Left ventricle myocardium inferior (tissue), 1 donor: ENCODE results near the gene IRX2. TPM values are rescaled to one million over a fixed set of nuclear protein-coding genes. Genes with fewer than 3 reads are reported as not detected.

Experiments
- DNase-seq: peaks from one replicate; pipeline ENCODE4 v3.0.0-alpha.2; 2020
- H3K27ac ChIP-seq: fragments of 200-600 bp; replicated peaks from 2 replicates; pipeline ENCODE4 v1.8.0; 2021
- H3K27me3 ChIP-seq: fragments of 200-600 bp; 2 replicates; pipeline ENCODE4 v1.8.0; 2021; ENCODE audit warnings: low read depth
- H3K36me3 ChIP-seq: fragments of 200-600 bp; 2 replicates; pipeline ENCODE4 v1.8.0; 2021
- H3K4me1 ChIP-seq: fragments of 200-600 bp; 2 replicates; pipeline ENCODE4 v1.8.0; 2021
- H3K4me3 ChIP-seq: fragments of 200-600 bp; 2 replicates; pipeline ENCODE4 v1.8.0; 2021; ENCODE audit warnings: mild to moderate bottlenecking, moderate library complexity
- H3K9me3 ChIP-seq: fragments of 200-600 bp; replicated peaks from 2 replicates; pipeline ENCODE4 v1.8.0; 2021
- CTCF ChIP-seq: fragments of 200-600 bp; IDR thresholded peaks from 2 replicates; pipeline ENCODE4 v1.8.0; 2021; ENCODE audit warnings: antibody characterized with exemption, mild to moderate bottlenecking, borderline replicate concordance
- intact Hi-C: fragments of 100-400 bp; cut with micrococcal nuclease; formaldehyde crosslinking; loops from one replicate; pipeline ENCODE4 v1.11.0; 2022
- total RNA-seq: library from RNA; stranded (reverse); fragmentation: NEBNext Ultra II Directional; extraction: Animal tissue kit (Norgen Biotek cat#: 25700); gene quantifications from one replicate; pipeline ENCODE4 v1.2.1, GENCODE V29; 2021
- donor health status: DM: no; HTN: yes; CAD: no; lungs with severe emphysema.

IRX2 gene
- total RNA-seq, 1 donor from 2014 or later: 6.2 TPM

- intact Hi-C loops: no loop called here
- Histone ChIP-seq H3K36me3 (no peaks in the 10 kb centered on the region), H3K4me3 (no peak overlapping the region), H3K9me3 (no peaks in the 10 kb centered on the region), H3K4me1 (no peaks in the 10 kb centered on the region), H3K27me3 (peaks cover 93% of the 10 kb centered on the region), H3K27ac (no peak overlapping the region)
- DNase-seq: no peak
- no peak for TF ChIP-seq CTCF
Observed at GRCh38 chr5:2764581-2764980, 13.1 kb upstream of the IRX2 start.

- intact Hi-C loops: no loop called here
- no peaks in the 10 kb centered on the region for H3K36me3 ChIP-seq
- DNase-seq: no peak
- H3K4me1 ChIP-seq: no peaks in the 10 kb centered on the region
- no peak overlapping the region for H3K4me3 ChIP-seq
- TF ChIP-seq CTCF: no peak
- H3K9me3 ChIP-seq: no peaks in the 10 kb centered on the region
- H3K27me3 ChIP-seq: peaks cover 98% of the 10 kb centered on the region
- H3K27ac ChIP-seq: no peak overlapping the region
Observed at GRCh38 chr5:2763533-2763794, 12.0 kb upstream of the IRX2 start.

GRCh38 chr5:2762744-2763532, 11.5 kb upstream of the IRX2 start:
- Histone ChIP-seq H3K27ac (no peak overlapping the region), H3K9me3 (no peaks in the 10 kb centered on the region), H3K36me3 (no peaks in the 10 kb centered on the region), H3K4me3 (no peak overlapping the region), H3K4me1 (no peaks in the 10 kb centered on the region), H3K27me3 (peaks cover 98% of the 10 kb centered on the region)
- intact Hi-C loops: no loop called here
- no peak for DNase-seq
- no peak for TF ChIP-seq CTCF

GRCh38 chr5:2761921-2762488, 10.5 kb upstream of the IRX2 start:
- H3K4me1 ChIP-seq: peaks cover 3% of the 10 kb centered on the region
- TF ChIP-seq CTCF: no peak
- H3K4me3 ChIP-seq: no peak overlapping the region
- no peaks in the 10 kb centered on the region for H3K9me3 ChIP-seq
- peaks cover 100% of the 10 kb centered on the region for H3K27me3 ChIP-seq
- DNase-seq: no peak
- intact Hi-C loops: no loop called here
- no peaks in the 10 kb centered on the region for H3K36me3 ChIP-seq
- no peak overlapping the region for H3K27ac ChIP-seq

GRCh38 chr5:2759696-2760461, 8.4 kb upstream of the IRX2 start:
- no peak overlapping the region for H3K27ac ChIP-seq
- no peak overlapping the region for H3K4me3 ChIP-seq
- peaks cover 100% of the 10 kb centered on the region for H3K27me3 ChIP-seq
- no peak for TF ChIP-seq CTCF
- no peak for DNase-seq
- intact Hi-C loops: no loop called here
- H3K36me3 ChIP-seq: no peaks in the 10 kb centered on the region
- no peaks in the 10 kb centered on the region for H3K9me3 ChIP-seq
- peaks cover 24% of the 10 kb centered on the region for H3K4me1 ChIP-seq
